Duodenal mucosa (tissue), 2 donors: Measurements from ENCODE around the gene CAMTA1.

Experiments used
- H3K27ac ChIP-seq: one replicate; pipeline ENCODE4 v1.7.0; 2013; ENCODE audit warnings: low read depth, low read length
- H3K27me3 ChIP-seq, 2 donors: one replicate each; pipeline ENCODE4 v1.7.0; 2013; ENCODE audit warnings: low read length in 2 of 2, control low read depth in 1 of 2; ENCODE audit not compliant: insufficient read depth in 2 of 2, control insufficient read depth in 1 of 2
- H3K36me3 ChIP-seq, 2 donors: one replicate each; pipeline ENCODE4 v1.7.0; 2013; ENCODE audit warnings: low read length in 2 of 2, control low read depth in 1 of 2; ENCODE audit not compliant: insufficient read depth in 2 of 2, control insufficient read depth in 1 of 2
- H3K4me1 ChIP-seq, 2 donors: one replicate each; pipeline ENCODE4 v1.7.0; 2013; ENCODE audit warnings: low read length in 2 of 2, control low read depth in 1 of 2; ENCODE audit not compliant: insufficient read depth in 2 of 2, control insufficient read depth in 1 of 2
- H3K4me3 ChIP-seq, 2 donors: one replicate each; pipeline ENCODE4 v1.7.0; 2013; ENCODE audit warnings: low read length in 2 of 2, low read depth in 1 of 2
- H3K9ac ChIP-seq, 2 donors: one replicate each; pipeline ENCODE4 v1.7.0; 2013; ENCODE audit warnings: low read length in 2 of 2, low read depth in 1 of 2
- H3K9me3 ChIP-seq, 2 donors: one replicate each; pipeline ENCODE4 v1.7.0; 2013; ENCODE audit warnings: low read length in 2 of 2, control low read depth in 1 of 2; ENCODE audit not compliant: control insufficient read depth in 1 of 2

Gene CAMTA1

DNA sequence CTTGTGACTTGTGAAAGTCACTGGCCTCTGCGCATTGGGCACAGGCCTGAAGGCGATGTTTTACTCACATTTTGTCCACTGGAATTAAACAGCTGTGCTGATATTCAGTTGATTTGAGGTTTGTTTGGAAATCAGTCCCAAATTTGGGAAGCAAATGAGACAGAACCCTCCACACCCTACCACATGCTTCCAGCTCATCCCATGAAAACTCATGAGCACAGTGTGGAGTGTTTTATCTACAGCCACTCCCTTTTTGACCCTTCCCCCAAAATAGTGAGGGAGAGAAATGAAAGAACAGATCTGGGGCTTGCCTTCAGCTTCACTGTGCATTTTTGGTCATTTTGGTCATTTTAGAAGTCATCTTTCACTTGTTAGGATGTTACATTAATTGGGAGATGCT is 101.3 kb downstream of the CAMTA1 start:
- Histone ChIP-seq H3K27ac (no peak overlapping the region), H3K36me3 (peaks cover 0 to 3% of the 10 kb centered on the region in 2 donors), H3K27me3 (no peaks in the 10 kb centered on the region), H3K9me3 (no peaks in the 10 kb centered on the region), H3K4me1 (peaks cover 4 to 13% of the 10 kb centered on the region in 2 donors), H3K9ac (no peak overlapping the region), H3K4me3 (no peak overlapping the region)

DNA sequence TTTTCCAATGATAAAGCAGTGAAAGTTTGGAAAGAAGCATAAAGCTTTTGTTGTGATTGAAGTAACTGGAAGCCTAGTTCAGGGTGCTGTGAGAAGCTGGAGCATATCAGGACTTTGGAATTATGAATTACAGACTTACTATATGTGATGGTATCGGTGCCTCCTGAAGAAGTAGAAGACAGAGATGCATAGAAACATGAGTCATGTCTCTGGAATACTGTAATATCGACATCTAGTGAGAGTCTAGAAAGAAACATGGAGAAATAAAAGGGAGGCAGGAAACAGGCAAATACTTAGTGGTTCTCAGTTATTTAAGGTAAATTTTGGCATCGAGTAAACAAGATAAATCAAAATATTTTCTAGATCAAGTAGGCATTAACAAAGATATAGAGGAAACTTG is 103.0 kb downstream of the CAMTA1 start:
- peaks cover 0 to 3% of the 10 kb centered on the region in 2 donors for H3K36me3 ChIP-seq
- H3K27ac ChIP-seq: no peak overlapping the region
- H3K9me3 ChIP-seq: no peaks in the 10 kb centered on the region
- no peak overlapping the region for H3K9ac ChIP-seq
- peaks cover 4 to 13% of the 10 kb centered on the region in 2 donors for H3K4me1 ChIP-seq
- no peak overlapping the region for H3K4me3 ChIP-seq
- no peaks in the 10 kb centered on the region for H3K27me3 ChIP-seq

DNA sequence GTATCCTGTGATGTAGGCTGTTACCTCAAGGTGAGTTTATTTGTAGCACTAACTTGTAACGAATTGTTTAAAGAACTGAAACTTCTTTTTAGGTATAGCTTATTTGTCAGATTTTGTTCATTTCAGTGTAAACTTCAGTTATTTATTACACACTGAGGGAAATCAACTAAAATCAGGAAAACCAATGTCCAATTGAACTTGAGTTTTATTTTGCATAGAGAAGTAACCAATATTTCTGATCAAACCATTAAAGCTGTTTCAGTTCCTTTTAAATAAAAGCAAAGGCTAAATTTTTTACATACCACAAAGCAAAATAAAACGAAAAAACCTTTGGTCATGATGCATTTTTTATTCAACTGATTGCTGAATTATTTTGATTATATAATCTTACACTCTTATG is 103.6 kb downstream of the CAMTA1 start:
- H3K27ac ChIP-seq: no peak overlapping the region
- no peaks in the 10 kb centered on the region for H3K27me3 ChIP-seq
- no peak overlapping the region for H3K9ac ChIP-seq
- no peak overlapping the region for H3K4me3 ChIP-seq
- peaks cover 4 to 13% of the 10 kb centered on the region in 2 donors for H3K4me1 ChIP-seq
- H3K9me3 ChIP-seq: no peaks in the 10 kb centered on the region
- peaks cover 0 to 3% of the 10 kb centered on the region in 2 donors for H3K36me3 ChIP-seq

DNA sequence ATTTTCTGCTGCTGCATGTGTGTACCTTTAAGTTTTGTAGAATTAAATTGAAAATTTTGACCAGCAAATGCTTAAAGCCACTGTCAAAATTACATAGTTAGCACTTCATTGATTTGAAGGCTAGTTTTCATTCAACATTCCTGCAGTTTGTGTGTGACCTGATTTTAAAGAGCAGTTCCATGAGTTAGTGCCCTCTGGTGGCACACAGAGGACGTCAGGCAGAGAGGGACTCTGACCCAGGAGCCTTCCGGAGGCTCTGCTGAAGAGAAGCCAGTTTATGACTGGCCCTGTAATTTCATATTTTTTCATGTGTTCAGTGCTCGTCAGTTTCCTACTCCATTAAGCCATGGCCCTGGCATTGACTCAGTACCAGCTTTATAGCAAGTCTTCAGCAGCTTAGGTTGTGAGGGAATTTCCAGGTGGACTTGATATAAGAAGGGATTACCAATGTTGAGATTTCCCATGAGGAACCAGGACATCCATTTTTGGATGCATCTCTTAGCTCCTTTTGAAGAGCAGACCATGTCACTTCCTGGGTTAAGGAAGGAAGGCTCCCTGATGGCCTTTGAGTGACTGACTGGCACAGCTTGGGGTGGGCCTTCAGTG is 104.7 kb downstream of the CAMTA1 start:
- Histone ChIP-seq H3K9ac (no peak overlapping the region), H3K36me3 (peaks cover 0 to 3% of the 10 kb centered on the region in 2 donors), H3K4me1 (peaks cover 0 to 4% of the 10 kb centered on the region in 2 donors), H3K27me3 (no peaks in the 10 kb centered on the region), H3K4me3 (no peak overlapping the region), H3K9me3 (no peaks in the 10 kb centered on the region), H3K27ac (no peak overlapping the region)

DNA sequence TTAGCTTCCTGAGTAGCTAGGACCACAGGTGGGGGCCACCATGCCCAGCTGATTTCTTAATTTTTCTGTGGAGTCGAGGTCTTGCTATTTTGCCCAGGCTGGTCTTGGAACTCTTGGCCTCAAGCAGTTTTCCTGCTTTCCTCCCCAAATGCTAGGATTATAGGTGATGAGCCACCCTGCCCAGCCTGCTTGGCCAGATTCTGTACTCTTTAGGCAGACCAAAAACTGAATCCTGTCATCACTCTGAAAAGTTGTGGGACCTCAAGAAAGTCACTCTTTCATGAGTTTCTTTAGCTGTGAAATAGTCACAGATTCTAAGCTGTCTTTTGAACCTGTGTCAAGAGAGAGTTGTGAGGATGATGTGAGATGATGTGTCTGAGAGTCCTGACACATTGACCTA is 105.4 kb downstream of the CAMTA1 start:
- Histone ChIP-seq H3K9ac (no peak overlapping the region), H3K27me3 (no peaks in the 10 kb centered on the region), H3K36me3 (peaks cover 0 to 3% of the 10 kb centered on the region in 2 donors), H3K4me3 (no peak overlapping the region), H3K4me1 (peaks cover 0 to 4% of the 10 kb centered on the region in 2 donors), H3K27ac (no peak overlapping the region), H3K9me3 (no peaks in the 10 kb centered on the region)

DNA sequence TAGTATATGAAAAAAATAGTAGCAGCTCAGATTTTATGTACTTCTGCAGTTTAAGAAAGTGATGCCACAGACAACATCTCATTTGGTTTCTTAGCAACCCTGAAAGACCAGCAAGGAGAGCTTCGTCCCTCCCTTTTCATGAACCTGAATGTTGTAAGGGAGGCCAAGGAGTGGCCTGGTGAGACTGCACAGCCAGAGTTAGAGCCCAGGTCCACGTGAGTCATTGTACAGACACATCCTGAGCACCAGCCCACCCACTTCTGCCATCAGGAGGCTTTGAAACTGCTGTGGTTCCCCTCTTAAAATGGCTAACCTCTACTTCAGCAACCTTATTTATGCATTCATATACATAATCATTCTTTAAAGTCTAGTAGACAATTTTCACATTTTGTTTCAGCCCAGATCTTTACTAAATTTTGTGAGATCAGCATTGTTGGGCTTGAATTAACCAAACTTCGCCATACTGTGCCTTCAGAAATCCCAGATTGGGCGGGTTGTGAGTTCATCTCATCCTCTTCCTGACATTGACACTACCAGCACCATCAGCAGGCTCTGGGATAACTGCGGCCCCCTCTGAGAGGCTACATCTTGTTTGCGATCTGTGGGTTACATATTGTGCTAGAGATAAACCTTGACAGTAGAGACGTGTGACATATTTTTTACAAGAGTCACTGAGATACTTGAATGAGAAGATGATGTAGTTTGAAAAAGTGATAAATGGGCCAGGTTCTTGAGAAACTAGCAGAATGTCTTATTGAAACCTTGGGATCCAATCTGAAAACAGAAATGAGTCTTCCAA is 106.7 kb downstream of the CAMTA1 start:
- H3K36me3 ChIP-seq: peaks cover 0 to 3% of the 10 kb centered on the region in 2 donors
- H3K4me3 ChIP-seq: no peak overlapping the region
- H3K9me3 ChIP-seq: no peaks in the 10 kb centered on the region
- no peak overlapping the region for H3K27ac ChIP-seq
- no peak overlapping the region for H3K9ac ChIP-seq
- H3K4me1 ChIP-seq: peaks cover 0 to 4% of the 10 kb centered on the region in 2 donors
- no peaks in the 10 kb centered on the region for H3K27me3 ChIP-seq

DNA sequence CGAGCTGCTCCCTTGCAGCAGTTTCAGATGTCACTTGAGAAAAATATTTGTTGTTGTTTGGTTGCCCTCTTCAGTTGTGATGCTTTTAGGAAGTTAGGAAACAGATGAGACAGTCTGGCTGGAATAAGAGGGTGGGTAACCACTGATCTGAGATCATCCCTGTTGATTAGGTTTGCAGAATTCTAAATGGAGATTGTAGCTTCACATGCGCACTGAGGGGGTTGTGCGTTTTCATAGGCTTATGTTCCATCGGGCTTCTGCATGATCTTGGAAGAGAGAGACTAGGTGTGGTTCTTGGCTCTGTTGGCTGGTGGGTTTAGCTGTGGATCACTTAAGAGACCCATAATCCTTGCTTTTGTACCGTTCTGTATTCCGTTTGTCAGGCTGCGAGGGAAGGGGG is 108.1 kb downstream of the CAMTA1 start:
- H3K27me3 ChIP-seq: no peaks in the 10 kb centered on the region
- no peak overlapping the region for H3K9ac ChIP-seq
- no peak overlapping the region for H3K27ac ChIP-seq
- H3K36me3 ChIP-seq: no peaks in the 10 kb centered on the region
- H3K4me1 ChIP-seq: peaks cover 0 to 4% of the 10 kb centered on the region in 2 donors
- no peak overlapping the region for H3K4me3 ChIP-seq
- no peaks in the 10 kb centered on the region for H3K9me3 ChIP-seq

DNA sequence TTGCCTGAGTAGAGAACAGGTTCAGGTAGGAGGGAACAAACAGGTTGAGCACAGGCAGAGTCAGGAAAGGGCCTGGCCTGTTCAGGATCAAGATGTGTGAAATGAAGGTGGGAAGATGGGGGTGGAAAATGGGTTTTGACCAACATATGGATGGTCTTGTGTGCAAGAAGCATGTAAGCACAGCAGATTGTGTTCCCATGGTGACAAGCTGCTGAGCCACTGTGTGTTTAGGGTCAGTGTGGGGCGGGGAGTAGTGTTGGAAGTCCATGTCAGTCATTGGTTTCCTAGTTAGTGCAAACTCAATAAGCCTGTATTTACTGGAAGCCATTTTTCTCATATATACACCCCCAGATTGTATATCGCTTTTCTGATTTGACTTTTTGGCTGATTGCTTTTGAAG is 111.9 kb downstream of the CAMTA1 start:
- Histone ChIP-seq H3K27me3 (no peaks in the 10 kb centered on the region), H3K4me3 (no peak overlapping the region), H3K9me3 (no peaks in the 10 kb centered on the region), H3K36me3 (no peaks in the 10 kb centered on the region), H3K9ac (no peak overlapping the region), H3K27ac (no peak overlapping the region), H3K4me1 (peaks cover 5 to 11% of the 10 kb centered on the region in 2 donors)

DNA sequence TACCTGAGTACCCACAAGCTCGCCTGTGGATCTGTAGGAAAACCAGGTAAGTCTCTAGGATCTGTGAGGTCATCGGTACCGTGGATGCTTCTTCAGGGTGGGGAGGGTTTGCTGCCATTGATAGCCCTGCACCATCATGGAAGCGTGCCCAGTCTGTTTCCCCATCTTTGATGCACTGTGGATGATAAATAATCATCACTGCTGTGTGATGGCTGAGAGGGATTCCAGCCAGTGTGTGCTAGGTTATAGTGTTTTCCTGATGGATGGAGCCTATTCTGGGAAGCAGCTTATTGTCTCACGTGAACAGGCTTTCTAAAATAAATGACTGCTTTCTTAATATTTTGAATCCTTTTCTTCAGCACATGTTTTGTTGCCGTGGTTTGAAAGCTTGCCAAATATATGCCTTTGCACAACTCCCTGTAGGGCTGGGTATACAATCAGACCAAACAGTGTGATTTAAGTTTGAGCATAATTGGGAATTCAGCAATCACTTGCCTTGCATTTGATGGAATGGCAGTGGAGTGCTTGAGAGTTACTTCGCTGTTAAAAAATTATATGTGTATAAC is 113.8 kb downstream of the CAMTA1 start:
- Histone ChIP-seq H3K9ac (no peak overlapping the region), H3K36me3 (no peaks in the 10 kb centered on the region), H3K4me3 (no peak overlapping the region), H3K4me1 (peaks cover 5 to 11% of the 10 kb centered on the region in 2 donors), H3K27ac (no peak overlapping the region), H3K9me3 (no peaks in the 10 kb centered on the region), H3K27me3 (no peaks in the 10 kb centered on the region)

DNA sequence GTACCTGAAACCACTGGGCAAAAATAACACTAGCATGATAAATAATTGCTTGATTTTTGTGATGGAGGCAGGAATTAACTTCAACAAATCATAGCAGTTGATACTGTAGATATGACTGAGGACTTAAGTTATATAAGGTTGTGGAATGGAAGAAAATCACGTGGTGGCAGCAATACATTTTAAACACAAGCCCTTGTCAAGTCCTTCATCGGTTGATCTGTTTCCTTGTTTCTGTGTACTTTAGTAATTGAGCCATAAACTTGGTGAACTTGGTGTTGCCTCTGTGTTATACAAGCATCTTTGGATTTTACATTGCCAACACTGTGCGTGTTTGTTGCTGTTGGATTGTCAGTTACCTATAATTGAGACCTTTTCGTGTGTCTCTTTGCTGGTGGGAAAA is 114.4 kb downstream of the CAMTA1 start:
- Histone ChIP-seq H3K27me3 (no peaks in the 10 kb centered on the region), H3K4me1 (peaks cover 5 to 11% of the 10 kb centered on the region in 2 donors), H3K36me3 (no peaks in the 10 kb centered on the region), H3K27ac (no peak overlapping the region), H3K9ac (no peak overlapping the region), H3K4me3 (no peak overlapping the region), H3K9me3 (no peaks in the 10 kb centered on the region)
